Measurements from ENCODE around the gene PPP1R9A.

Gene PPP1R9A

GRCh38 chr7:94912085-94912484 lies 4.7 kb downstream of the PPP1R9A start:
- no peak for DNase-seq

GRCh38 chr7:94913391-94913790 lies 6.0 kb downstream of the PPP1R9A start:
- no peak for DNase-seq

- no peak for DNase-seq
Measured at GRCh38 chr7:94921911-94922310, 14.5 kb downstream of the PPP1R9A start.

- DNase-seq, result no peak
Measured at GRCh38 chr7:94922457-94922856, 15.1 kb downstream of the PPP1R9A start.

- DNase-seq, result no peak
Measured at GRCh38 chr7:94923412-94923811, 16.0 kb downstream of the PPP1R9A start.

- no peak for DNase-seq
Measured at GRCh38 chr7:94928168-94928707, 20.8 kb downstream of the PPP1R9A start.

GRCh38 chr7:94933256-94933990 lies 26.0 kb downstream of the PPP1R9A start:
- DNase-seq, result no peak

GRCh38 chr7:94939395-94939794 lies 32.0 kb downstream of the PPP1R9A start:
- no peak for DNase-seq

- no peak for DNase-seq
Measured at GRCh38 chr7:94940241-94940640, 32.8 kb downstream of the PPP1R9A start.

- no peak for DNase-seq
Measured at GRCh38 chr7:94941844-94942632, 34.6 kb downstream of the PPP1R9A start.

GRCh38 chr7:94943134-94943533 lies 35.7 kb downstream of the PPP1R9A start:
- DNase-seq, result no peak

GRCh38 chr7:94949532-94949931 lies 42.1 kb downstream of the PPP1R9A start:
- no peak for DNase-seq

GRCh38 chr7:94955807-94956206 lies 48.4 kb downstream of the PPP1R9A start:
- DNase-seq, result no peak

GRCh38 chr7:94957061-94957460 lies 49.7 kb downstream of the PPP1R9A start:
- DNase-seq, result no peak

GRCh38 chr7:94962661-94963060 lies 55.3 kb downstream of the PPP1R9A start:
- DNase-seq, result no peak

GRCh38 chr7:94969434-94970084 lies 62.2 kb downstream of the PPP1R9A start:
- DNase-seq, result no peak

GRCh38 chr7:94970085-94970576 lies 62.7 kb downstream of the PPP1R9A start:
- no peak for DNase-seq

GRCh38 chr7:94971051-94971867 lies 63.9 kb downstream of the PPP1R9A start:
- DNase-seq, result peak; percentile 81

- no peak for DNase-seq
Measured at GRCh38 chr7:94972296-94972695, 64.9 kb downstream of the PPP1R9A start.

GRCh38 chr7:94973844-94974243 lies 66.5 kb downstream of the PPP1R9A start:
- DNase-seq, result no peak

GRCh38 chr7:94974423-94974822 lies 67.0 kb downstream of the PPP1R9A start:
- no peak for DNase-seq

- no peak for DNase-seq
Measured at GRCh38 chr7:94975336-94975735, 67.9 kb downstream of the PPP1R9A start.
